AG09309 (cell line): Measurements from ENCODE around the gene ARHGEF12.

Experiments used
- DNase-seq: peaks from one replicate; pipeline ENCODE4 v3.0.0-alpha.2; 2010; ENCODE audit warnings: low read depth
- H3K4me3 ChIP-seq: 2 replicates; pipeline ENCODE4 v1.5.1; 2011; ENCODE audit warnings: mild to moderate bottlenecking, low read depth, low read length, moderate library complexity; ENCODE audit not compliant: control insufficient read depth
- TF ChIP-seq, protein P1 (sequence below): IDR thresholded peaks from 2 replicates; pipeline ENCODE4 v1.5.1; 2011; ENCODE audit warnings: mild to moderate bottlenecking, low read depth, low read length, inconsistent platforms; ENCODE audit not compliant: insufficient read depth, control insufficient read depth; ENCODE audit errors: missing control alignments

The ARHGEF12 gene

DNA sequence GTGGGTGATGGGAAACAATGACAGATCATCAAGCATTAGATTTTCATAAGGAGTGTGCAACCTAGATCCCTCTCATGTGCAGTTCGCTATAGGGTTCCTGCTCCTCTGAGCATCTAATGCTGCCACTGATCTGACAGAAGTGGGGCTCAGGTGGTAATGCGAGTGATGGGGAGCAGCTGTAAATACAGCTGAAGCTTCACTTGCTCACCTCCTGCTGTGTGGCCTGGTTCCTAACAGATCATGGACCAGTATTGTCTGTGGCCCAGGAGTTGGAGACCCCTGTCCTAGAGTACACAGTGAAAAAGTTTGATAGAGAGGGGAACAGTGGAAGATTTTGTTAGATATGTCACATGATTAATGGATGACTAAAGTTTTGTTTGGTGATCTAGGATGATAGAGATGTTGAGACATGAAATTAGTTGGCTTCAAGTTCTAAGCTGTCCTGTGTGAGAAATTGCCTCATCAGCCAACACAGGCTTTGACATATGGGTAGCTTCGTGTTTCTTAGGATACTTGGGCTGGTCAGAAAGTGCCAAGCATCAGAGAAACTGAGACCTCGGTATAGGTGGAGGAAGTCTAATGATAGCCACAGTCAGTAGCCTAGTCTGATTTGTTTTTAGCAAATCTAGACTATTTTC lies 47.4 kb downstream of the ARHGEF12 start:
- no peak overlapping the region for H3K4me3 ChIP-seq
- no peak for DNase-seq
- TF ChIP-seq, protein P1, sequence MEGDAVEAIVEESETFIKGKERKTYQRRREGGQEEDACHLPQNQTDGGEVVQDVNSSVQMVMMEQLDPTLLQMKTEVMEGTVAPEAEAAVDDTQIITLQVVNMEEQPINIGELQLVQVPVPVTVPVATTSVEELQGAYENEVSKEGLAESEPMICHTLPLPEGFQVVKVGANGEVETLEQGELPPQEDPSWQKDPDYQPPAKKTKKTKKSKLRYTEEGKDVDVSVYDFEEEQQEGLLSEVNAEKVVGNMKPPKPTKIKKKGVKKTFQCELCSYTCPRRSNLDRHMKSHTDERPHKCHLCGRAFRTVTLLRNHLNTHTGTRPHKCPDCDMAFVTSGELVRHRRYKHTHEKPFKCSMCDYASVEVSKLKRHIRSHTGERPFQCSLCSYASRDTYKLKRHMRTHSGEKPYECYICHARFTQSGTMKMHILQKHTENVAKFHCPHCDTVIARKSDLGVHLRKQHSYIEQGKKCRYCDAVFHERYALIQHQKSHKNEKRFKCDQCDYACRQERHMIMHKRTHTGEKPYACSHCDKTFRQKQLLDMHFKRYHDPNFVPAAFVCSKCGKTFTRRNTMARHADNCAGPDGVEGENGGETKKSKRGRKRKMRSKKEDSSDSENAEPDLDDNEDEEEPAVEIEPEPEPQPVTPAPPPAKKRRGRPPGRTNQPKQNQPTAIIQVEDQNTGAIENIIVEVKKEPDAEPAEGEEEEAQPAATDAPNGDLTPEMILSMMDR: no peak

- no peak overlapping the region for H3K4me3 ChIP-seq
- TF ChIP-seq, protein P1: no peak
- DNase-seq: no peak
Observed at GRCh38 chr11:120384476-120384875, 48.3 kb downstream of the ARHGEF12 start.

DNA sequence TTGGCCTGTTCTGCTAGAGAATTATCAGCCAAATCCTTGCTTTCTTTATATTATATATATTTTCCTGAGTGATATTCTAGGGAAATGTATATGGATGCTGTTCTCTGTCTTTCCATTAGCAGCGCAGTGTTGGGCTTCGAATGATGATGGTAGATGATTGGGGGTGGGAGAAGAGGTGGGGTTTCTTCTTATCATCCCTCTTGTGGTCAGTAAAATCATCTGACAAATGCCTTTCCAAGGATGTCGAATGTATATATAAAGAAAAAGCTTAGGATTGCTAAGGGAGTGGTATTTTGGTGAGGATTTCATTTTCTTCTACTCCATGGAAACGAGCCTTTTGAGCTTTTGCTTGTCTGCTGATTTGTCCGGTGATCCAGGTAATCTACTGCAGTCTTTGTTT lies 48.9 kb downstream of the ARHGEF12 start:
- no peak for DNase-seq
- TF ChIP-seq, protein P1: no peak
- no peak overlapping the region for H3K4me3 ChIP-seq

- TF ChIP-seq, protein P1: no peak
- H3K4me3 ChIP-seq: no peak overlapping the region
- no peak for DNase-seq
Observed at GRCh38 chr11:120385655-120386054, 49.4 kb downstream of the ARHGEF12 start.

DNA sequence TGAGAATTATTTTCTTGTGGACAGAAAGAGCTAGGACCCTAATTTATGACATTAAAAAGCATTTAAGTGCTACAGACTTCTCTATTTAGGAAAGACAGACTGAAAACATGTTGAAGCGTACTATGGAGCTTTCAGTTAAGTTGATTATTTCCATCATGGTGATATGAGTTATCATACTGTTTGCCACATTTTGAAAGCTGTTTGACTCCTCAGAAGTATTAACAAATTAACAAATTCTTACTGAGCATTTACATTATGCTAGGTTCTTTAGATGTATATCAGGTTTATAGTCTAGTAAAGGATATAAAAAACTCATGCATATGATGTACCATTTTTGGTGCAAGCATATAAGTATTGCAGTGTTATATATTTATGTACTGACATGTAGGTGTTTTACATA lies 50.1 kb downstream of the ARHGEF12 start:
- TF ChIP-seq, protein P1: no peak
- no peak for DNase-seq

DNA sequence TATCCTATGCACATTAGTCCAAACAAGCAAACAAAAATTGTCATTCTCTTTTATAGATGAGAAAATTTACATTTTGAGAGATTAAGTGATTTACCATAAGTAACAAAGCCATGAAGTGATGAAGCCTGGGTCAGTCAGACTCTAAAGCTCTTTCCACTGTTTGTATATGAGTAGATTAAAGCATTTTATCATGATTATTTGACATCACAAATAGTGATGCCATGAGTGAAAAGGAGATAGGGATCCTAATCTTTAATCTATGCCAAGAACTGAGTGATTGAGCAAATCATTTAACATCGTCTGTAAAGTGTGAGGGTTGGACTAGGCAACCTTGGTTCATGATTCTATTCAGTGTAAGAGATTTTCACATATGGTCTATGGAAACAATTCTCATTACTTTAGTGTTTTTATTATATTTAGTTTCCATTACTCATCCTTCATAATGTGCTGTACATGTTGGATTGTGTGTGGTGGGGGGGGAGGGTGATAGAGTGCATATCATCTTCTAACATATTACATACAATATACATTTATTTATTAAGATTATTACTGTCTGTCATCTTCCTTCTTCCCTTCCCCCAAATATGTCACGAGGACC lies 50.7 kb downstream of the ARHGEF12 start:
- H3K4me3 ChIP-seq: no peak overlapping the region
- DNase-seq: no peak
- TF ChIP-seq, protein P1: no peak

More for the DNA sequence above, 50.1 kb downstream of the ARHGEF12 start:
- no peak overlapping the region for H3K4me3 ChIP-seq
